Pulmonary artery endothelial cell (primary cell): Measurements from ENCODE around the gene COQ4. TPM values are rescaled to one million over a fixed set of nuclear protein-coding genes. Genes with fewer than 3 reads are reported as not detected.

ENCODE experiments used
- DNase-seq: peaks from one replicate; pipeline ENCODE4 v3.0.0-alpha.2; 2011; ENCODE audit warnings: low read depth, low spot score
- total RNA-seq: library from RNA; depleted of rRNA; stranded (reverse); fragments of >200 nt; gene quantifications from 2 replicates; pipeline ENCODE4 v1.2.3, GENCODE V29; 2014

The COQ4 gene
- total RNA-seq, 1 donor from 2014 or later, result 28.1 TPM

DNA sequence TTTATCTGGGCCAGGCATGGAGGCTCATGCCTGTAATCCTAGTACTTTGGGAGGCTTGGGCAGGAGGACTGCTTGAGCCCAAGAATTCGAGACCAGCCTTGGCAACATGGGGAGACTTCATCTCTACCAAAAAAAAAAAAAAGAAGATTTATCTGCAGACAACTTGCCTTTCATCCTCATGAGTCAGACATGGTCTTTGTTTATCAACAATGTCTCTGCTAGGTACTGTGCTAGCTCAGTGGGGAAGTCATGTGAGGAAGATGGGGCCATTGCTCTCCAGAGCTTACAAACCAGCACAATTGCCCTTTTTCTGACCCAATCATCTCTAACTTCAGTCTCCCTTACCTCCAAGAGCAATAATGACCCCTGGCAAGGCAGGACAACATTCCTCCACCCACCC, 50.1 kb downstream of the COQ4 start:
- DNase-seq, result no peak

DNA sequence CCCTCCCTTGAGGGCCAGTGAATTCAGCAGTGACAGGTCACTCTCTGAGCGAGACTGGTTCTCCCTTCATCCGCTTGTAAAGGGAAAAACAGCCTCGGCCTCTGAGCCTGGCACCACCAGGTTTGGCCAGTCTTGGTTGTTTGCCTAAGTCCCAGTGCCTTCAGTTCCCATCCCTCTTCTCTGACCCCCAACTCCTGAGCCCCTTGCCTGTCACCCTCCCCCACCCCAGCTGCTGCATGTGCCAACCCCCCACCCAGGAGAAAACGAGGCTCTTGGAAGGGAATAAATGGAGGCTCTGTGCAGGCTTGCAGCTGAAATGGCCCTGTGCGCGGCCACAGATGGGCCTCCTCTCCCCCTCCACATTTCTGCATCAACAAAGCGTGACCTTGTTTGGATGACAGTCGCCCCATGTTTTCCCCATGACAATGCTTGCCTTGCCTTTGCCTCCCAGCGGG, 51.6 kb downstream of the COQ4 start:
- DNase-seq, result no peak

DNA sequence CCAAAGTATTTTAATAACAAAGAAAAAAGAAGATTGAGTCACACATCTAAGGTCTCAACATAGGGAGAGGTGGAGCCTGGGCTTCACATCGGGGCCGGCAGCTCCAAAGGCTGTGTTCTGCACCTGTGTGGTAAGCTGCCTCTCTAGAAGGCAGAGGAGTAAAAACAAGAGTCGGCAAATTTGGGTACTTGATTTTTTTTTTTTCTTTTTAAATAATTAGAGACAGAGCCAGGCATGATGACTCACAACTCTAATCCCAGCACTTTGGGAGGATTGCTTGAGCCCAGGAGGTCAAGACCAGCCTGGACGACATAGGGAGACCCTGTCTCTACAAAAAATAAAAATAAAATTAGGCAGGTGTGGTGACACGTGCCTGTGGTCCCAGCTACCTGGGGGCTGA, 53.2 kb downstream of the COQ4 start:
- no peak for DNase-seq

DNA sequence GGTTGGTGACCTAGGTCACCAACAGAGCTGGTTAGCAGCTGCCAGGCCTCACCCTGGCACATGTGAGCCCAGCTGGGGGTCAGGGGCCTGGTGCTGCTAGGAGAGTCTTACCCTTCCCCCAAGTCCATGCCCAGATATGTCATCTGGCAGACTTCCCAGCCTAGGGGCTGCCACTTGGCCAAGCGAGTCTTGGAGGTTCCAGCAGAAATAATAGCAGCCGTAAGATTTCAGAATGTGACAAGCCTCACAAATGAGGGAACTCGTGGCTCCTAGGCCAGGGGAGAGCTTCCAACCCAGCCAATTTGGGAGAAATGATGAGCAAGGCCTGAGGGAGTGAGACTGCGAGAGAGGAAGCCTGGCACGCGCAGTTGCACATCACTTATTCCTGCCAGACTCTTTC, 59.6 kb downstream of the COQ4 start:
- no peak for DNase-seq

DNA sequence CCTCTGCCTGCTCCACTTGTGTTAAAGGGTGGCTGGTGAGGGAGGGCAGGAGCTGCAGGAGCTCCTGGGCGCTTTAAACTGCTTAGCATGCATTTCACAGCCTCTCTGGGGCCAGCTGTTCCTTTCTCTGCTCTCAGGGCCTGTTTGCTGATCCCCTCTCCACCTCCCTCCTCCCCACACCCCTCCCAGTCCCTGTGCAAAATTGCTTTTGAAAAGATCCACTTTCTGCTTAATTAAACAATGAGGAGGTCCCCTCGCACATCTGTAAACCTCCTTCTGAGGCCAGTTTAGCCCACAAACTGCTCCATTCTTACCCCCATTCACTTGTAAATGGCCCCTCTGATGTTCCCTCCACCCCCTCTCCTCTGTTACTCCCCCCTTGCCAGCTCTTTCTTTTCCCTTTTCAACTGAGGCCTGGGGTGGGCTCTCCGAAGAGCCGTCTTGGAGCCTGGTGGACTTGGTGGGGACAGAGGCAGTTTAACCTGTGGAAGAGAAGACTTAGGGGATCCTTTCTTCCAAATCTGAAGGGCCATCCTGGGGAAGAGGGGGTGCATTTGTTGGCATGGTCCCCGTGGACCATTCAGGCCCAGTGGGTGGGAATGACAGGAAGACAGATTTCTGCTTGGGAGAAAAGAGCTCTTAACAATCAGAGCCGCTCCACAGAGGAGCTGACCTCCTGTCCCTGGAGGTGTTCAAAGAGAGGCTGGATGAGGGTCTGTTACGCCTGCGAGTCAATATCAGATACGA, 60.5 kb downstream of the COQ4 start:
- DNase-seq, result no peak

Other genes starting within 250 kb of the COQ4 start
- gene PTGES2, start 195.1 kb upstream of the COQ4 start, total RNA-seq, result 103 and 129 TPM in 2 replicates
- gene LCN2, start 173.4 kb upstream of the COQ4 start, total RNA-seq, result not detected in 2 replicates
- 20.6 and 31.5 TPM in 2 replicates for gene BBLN, start 162.6 kb upstream of the COQ4 start, total RNA-seq
- gene CIZ1, start 131.3 kb upstream of the COQ4 start, total RNA-seq, result 18.5 and 24.5 TPM in 2 replicates
- gene DNM1, start 119.5 kb upstream of the COQ4 start, total RNA-seq, result 0.33 and 0.39 TPM in 2 replicates
- 56.1 and 60.7 TPM in 2 replicates for gene GOLGA2, start 46.8 kb upstream of the COQ4 start, total RNA-seq
- 32.4 and 32.5 TPM in 2 replicates for gene SWI5, start 46.6 kb upstream of the COQ4 start, total RNA-seq
- gene TRUB2, start 392 bp upstream of the COQ4 start, total RNA-seq, result 36.3 and 37.4 TPM in 2 replicates
- gene SLC27A4, start 17.7 kb downstream of the COQ4 start, total RNA-seq, result 27.2 and 41.3 TPM in 2 replicates
- 69.3 and 77.2 TPM in 2 replicates for gene URM1, start 48.5 kb downstream of the COQ4 start, total RNA-seq
- 24.1 and 24.6 TPM in 2 replicates for gene CERCAM, start 98.0 kb downstream of the COQ4 start, total RNA-seq
- 32.8 and 56.2 TPM in 2 replicates for gene ODF2, start 133.2 kb downstream of the COQ4 start, total RNA-seq
- gene GLE1, start 181.9 kb downstream of the COQ4 start, total RNA-seq, result 16.2 and 31.5 TPM in 2 replicates
- 394 and 449 TPM in 2 replicates for gene SPTAN1, start 229.7 kb downstream of the COQ4 start, total RNA-seq